Measurements from ENCODE around the gene CYP4A11. TPM values are rescaled to one million over a fixed set of nuclear protein-coding genes. Genes with fewer than 3 reads are reported as not detected.

The CYP4A11 gene
- polyA plus RNA-seq, 1 of the 3 experiments (the other 2 are of a cell fraction): not detected

DNA sequence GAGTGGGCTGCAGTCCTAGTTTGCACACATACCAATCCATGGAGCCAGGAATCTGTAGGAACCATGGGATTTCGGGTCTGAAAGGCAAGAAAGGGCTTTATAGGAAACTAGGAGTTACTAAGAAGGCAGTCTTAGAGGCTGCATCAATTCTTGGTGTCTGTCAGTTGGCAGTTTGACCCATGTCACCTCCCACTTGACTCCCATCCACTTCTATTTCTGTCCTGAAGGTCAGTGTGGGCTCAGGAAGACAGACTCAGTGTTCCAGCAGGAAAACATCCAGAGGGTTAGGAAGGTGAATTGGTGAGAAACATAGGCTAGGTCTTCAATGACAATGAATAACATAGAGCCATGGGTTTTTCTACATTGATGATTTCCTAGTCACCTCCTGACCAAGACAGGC lies 4.0 kb downstream of the CYP4A11 start (continued):
- TF ChIP-seq, protein P1, sequence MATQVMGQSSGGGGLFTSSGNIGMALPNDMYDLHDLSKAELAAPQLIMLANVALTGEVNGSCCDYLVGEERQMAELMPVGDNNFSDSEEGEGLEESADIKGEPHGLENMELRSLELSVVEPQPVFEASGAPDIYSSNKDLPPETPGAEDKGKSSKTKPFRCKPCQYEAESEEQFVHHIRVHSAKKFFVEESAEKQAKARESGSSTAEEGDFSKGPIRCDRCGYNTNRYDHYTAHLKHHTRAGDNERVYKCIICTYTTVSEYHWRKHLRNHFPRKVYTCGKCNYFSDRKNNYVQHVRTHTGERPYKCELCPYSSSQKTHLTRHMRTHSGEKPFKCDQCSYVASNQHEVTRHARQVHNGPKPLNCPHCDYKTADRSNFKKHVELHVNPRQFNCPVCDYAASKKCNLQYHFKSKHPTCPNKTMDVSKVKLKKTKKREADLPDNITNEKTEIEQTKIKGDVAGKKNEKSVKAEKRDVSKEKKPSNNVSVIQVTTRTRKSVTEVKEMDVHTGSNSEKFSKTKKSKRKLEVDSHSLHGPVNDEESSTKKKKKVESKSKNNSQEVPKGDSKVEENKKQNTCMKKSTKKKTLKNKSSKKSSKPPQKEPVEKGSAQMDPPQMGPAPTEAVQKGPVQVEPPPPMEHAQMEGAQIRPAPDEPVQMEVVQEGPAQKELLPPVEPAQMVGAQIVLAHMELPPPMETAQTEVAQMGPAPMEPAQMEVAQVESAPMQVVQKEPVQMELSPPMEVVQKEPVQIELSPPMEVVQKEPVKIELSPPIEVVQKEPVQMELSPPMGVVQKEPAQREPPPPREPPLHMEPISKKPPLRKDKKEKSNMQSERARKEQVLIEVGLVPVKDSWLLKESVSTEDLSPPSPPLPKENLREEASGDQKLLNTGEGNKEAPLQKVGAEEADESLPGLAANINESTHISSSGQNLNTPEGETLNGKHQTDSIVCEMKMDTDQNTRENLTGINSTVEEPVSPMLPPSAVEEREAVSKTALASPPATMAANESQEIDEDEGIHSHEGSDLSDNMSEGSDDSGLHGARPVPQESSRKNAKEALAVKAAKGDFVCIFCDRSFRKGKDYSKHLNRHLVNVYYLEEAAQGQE (IDR thresholded peaks at IDR 0.05; ENCODE audit: low read depth, low read length): no peak

DNA sequence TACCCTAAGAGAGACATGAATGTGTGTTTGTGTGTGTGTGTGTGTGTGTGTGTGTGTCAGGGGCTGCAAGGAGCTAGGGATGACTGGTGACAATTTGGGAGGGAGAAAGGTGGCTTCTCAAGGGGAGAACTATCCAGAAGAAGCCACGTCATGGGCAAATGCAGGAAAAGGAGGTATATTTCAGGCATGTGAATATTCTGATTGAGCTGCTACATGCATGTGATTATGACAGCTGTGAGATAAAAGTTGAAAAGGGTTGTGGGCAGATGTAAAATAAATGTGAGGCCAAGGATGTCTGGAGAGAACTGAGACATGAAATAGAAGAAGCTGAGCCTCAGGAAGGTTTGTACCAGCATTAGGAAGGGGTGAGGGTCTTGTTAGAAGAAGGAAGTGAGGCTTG lies 4.5 kb downstream of the CYP4A11 start:
- Histone ChIP-seq H3K27ac (ENCODE audit: low read depth in 2 of 2, low read length in 1 of 2) (no peak overlapping the region), H3K9me2 (no peaks in the 10 kb centered on the region), H3K4me1 (ENCODE audit: control insufficient read depth in 1 of 2, insufficient read depth in 2 of 2, low read depth in 1 of 2, low read length in 1 of 2) (no peaks in the 10 kb centered on the region), H3K79me2 (ENCODE audit: insufficient read depth) (no peaks in the 10 kb centered on the region), H3K9me3 (no peaks in the 10 kb centered on the region), H3K9ac (no peak overlapping the region), H3K36me3 (replicated peaks in 1 of 2; ENCODE audit: control insufficient read depth in 1 of 2, insufficient read depth in 2 of 2, low read length in 1 of 2) (no peaks in the 10 kb centered on the region), H2AFZ (ENCODE audit: low read depth) (no peak overlapping the region), H3K4me2 (no peak overlapping the region), H3F3A (replicated peaks; ENCODE audit: insufficient read depth) (no peaks in the 10 kb centered on the region), H4K20me1 (ENCODE audit: insufficient read depth) (no peaks in the 10 kb centered on the region), H3K4me3 (ENCODE audit: low read depth in 2 of 2, low read length in 1 of 2) (no peak overlapping the region), H3K27me3 (ENCODE audit: insufficient read depth) (no peaks in the 10 kb centered on the region; the same call in 1 of the 2 replicates)
- no peak for DNase-seq
- CTCF ChIA-PET: no interaction called here
- no peak for TF ChIP-seq MXI1 (IDR thresholded peaks at IDR 0.05; ENCODE audit: low read depth, low read length)
- no peak for TF ChIP-seq EP300 (IDR thresholded peaks at IDR 0.05; ENCODE audit: borderline replicate concordance in 1 of 2, low read depth in 1 of 2, low read length in 1 of 2)
- no peak for TF ChIP-seq SMC3 (IDR thresholded peaks at IDR 0.05; ENCODE audit: low read depth, low read length)
- TF ChIP-seq, protein P2, sequence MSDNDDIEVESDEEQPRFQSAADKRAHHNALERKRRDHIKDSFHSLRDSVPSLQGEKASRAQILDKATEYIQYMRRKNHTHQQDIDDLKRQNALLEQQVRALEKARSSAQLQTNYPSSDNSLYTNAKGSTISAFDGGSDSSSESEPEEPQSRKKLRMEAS (IDR thresholded peaks at IDR 0.05; ENCODE audit: low read depth): no peak
- no peak for TF ChIP-seq CHD2 (IDR thresholded peaks at IDR 0.05; ENCODE audit: low read length, partially characterized antibody)
- TF ChIP-seq TAF1 (IDR thresholded peaks at IDR 0.05; ENCODE audit: borderline replicate concordance, low read depth, low read length): no peak
- no peak for TF ChIP-seq EZH2phosphoT487 (IDR thresholded peaks at IDR 0.05; ENCODE audit: borderline replicate concordance, low read depth)
- TF ChIP-seq RXRA (IDR thresholded peaks at IDR 0.05; ENCODE audit: borderline replicate concordance, low read depth): no peak
- no peak for TF ChIP-seq JUND (IDR thresholded peaks at IDR 0.05)
- no peak for TF ChIP-seq NRF1 (IDR thresholded peaks at IDR 0.05; ENCODE audit: low read depth, low read length)
- no peak for TF ChIP-seq GABPA (IDR thresholded peaks at IDR 0.05; ENCODE audit: low read depth)
- no peak for TF ChIP-seq YY1 (IDR thresholded peaks at IDR 0.05; ENCODE audit: low read depth)
- TF ChIP-seq, protein P3, sequence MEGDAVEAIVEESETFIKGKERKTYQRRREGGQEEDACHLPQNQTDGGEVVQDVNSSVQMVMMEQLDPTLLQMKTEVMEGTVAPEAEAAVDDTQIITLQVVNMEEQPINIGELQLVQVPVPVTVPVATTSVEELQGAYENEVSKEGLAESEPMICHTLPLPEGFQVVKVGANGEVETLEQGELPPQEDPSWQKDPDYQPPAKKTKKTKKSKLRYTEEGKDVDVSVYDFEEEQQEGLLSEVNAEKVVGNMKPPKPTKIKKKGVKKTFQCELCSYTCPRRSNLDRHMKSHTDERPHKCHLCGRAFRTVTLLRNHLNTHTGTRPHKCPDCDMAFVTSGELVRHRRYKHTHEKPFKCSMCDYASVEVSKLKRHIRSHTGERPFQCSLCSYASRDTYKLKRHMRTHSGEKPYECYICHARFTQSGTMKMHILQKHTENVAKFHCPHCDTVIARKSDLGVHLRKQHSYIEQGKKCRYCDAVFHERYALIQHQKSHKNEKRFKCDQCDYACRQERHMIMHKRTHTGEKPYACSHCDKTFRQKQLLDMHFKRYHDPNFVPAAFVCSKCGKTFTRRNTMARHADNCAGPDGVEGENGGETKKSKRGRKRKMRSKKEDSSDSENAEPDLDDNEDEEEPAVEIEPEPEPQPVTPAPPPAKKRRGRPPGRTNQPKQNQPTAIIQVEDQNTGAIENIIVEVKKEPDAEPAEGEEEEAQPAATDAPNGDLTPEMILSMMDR (IDR thresholded peaks at IDR 0.05): no peak
- TF ChIP-seq, protein P4, sequence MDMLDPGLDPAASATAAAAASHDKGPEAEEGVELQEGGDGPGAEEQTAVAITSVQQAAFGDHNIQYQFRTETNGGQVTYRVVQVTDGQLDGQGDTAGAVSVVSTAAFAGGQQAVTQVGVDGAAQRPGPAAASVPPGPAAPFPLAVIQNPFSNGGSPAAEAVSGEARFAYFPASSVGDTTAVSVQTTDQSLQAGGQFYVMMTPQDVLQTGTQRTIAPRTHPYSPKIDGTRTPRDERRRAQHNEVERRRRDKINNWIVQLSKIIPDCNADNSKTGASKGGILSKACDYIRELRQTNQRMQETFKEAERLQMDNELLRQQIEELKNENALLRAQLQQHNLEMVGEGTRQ (IDR thresholded peaks at IDR 0.05; ENCODE audit: borderline replicate concordance, low read depth, low read length): no peak
- TF ChIP-seq, protein P5, sequence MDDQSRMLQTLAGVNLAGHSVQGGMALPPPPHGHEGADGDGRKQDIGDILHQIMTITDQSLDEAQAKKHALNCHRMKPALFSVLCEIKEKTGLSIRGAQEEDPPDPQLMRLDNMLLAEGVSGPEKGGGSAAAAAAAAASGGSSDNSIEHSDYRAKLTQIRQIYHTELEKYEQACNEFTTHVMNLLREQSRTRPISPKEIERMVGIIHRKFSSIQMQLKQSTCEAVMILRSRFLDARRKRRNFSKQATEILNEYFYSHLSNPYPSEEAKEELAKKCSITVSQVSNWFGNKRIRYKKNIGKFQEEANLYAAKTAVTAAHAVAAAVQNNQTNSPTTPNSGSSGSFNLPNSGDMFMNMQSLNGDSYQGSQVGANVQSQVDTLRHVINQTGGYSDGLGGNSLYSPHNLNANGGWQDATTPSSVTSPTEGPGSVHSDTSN (IDR thresholded peaks at IDR 0.05): no peak
- no peak for TF ChIP-seq NFIC (IDR thresholded peaks at IDR 0.05; ENCODE audit: borderline replicate concordance)
- no peak for TF ChIP-seq FOSL2 (IDR thresholded peaks at IDR 0.05; ENCODE audit: borderline replicate concordance, low read depth)
- TF ChIP-seq POLR2AphosphoS5 (IDR thresholded peaks at IDR 0.05; ENCODE audit: low read depth, low read length): no peak
- TF ChIP-seq, protein P6, sequence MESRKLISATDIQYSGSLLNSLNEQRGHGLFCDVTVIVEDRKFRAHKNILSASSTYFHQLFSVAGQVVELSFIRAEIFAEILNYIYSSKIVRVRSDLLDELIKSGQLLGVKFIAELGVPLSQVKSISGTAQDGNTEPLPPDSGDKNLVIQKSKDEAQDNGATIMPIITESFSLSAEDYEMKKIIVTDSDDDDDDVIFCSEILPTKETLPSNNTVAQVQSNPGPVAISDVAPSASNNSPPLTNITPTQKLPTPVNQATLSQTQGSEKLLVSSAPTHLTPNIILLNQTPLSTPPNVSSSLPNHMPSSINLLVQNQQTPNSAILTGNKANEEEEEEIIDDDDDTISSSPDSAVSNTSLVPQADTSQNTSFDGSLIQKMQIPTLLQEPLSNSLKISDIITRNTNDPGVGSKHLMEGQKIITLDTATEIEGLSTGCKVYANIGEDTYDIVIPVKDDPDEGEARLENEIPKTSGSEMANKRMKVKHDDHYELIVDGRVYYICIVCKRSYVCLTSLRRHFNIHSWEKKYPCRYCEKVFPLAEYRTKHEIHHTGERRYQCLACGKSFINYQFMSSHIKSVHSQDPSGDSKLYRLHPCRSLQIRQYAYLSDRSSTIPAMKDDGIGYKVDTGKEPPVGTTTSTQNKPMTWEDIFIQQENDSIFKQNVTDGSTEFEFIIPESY (IDR thresholded peaks at IDR 0.05; ENCODE audit: borderline replicate concordance, low read depth): no peak
- POLR2A ChIA-PET: no interaction called here
- 4% methylated on average over 1 of the region's 1 CpG for WGBS (ENCODE audit: low lambda C conversion rate)
